GM06990 (cell line): ENCODE data around the gene CDK2.
A peak's percentile ranks its signal among the peaks of the same experiment; 100 is the strongest.

Experiments used
- DNase-seq: peaks from one replicate; pipeline ENCODE4 v3.0.0-alpha.2; 2011; ENCODE audit not compliant: insufficient read length; ENCODE audit errors: extremely low read depth
- H3K27me3 ChIP-seq: replicated peaks from 2 replicates; pipeline ENCODE4 v1.6.0; 2011; ENCODE audit warnings: low read length; ENCODE audit not compliant: control insufficient read depth, insufficient read depth
- H3K36me3 ChIP-seq: 2 replicates; pipeline ENCODE4 v1.5.1; 2011; ENCODE audit warnings: low read length; ENCODE audit not compliant: control insufficient read depth, insufficient read depth
- H3K4me3 ChIP-seq: replicated peaks from 2 replicates; pipeline ENCODE4 v1.5.1; 2011; ENCODE audit warnings: low read depth, mild to moderate bottlenecking, control low read depth, low read length
- TF ChIP-seq, protein P1 (sequence below): IDR thresholded peaks from 2 replicates; pipeline ENCODE4 v1.5.1; 2011; ENCODE audit warnings: low read length, control low read depth, mild to moderate bottlenecking, inconsistent platforms; ENCODE audit not compliant: insufficient read depth, poor library complexity, severe bottlenecking

CDK2 gene

GRCh38 chr12:55935738-55936151, 30.9 kb upstream of the CDK2 start:
- Histone ChIP-seq H3K4me3 (no peak overlapping the region), H3K36me3 (peaks cover 15% of the 10 kb centered on the region), H3K27me3 (no peaks in the 10 kb centered on the region)
- TF ChIP-seq, protein P1, sequence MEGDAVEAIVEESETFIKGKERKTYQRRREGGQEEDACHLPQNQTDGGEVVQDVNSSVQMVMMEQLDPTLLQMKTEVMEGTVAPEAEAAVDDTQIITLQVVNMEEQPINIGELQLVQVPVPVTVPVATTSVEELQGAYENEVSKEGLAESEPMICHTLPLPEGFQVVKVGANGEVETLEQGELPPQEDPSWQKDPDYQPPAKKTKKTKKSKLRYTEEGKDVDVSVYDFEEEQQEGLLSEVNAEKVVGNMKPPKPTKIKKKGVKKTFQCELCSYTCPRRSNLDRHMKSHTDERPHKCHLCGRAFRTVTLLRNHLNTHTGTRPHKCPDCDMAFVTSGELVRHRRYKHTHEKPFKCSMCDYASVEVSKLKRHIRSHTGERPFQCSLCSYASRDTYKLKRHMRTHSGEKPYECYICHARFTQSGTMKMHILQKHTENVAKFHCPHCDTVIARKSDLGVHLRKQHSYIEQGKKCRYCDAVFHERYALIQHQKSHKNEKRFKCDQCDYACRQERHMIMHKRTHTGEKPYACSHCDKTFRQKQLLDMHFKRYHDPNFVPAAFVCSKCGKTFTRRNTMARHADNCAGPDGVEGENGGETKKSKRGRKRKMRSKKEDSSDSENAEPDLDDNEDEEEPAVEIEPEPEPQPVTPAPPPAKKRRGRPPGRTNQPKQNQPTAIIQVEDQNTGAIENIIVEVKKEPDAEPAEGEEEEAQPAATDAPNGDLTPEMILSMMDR, result no peak
- no peak for DNase-seq

GRCh38 chr12:55937981-55938380, 28.6 kb upstream of the CDK2 start:
- TF ChIP-seq, protein P1, result no peak
- H3K36me3 ChIP-seq, result peaks cover 25% of the 10 kb centered on the region
- no peak for DNase-seq
- H3K27me3 ChIP-seq, result no peaks in the 10 kb centered on the region
- no peak overlapping the region for H3K4me3 ChIP-seq

- TF ChIP-seq, protein P1, result no peak
- Histone ChIP-seq H3K36me3 (peaks cover 26% of the 10 kb centered on the region), H3K27me3 (no peaks in the 10 kb centered on the region), H3K4me3 (no peak overlapping the region)
- DNase-seq, result no peak
Observed at GRCh38 chr12:55938826-55939501, 27.7 kb upstream of the CDK2 start.

GRCh38 chr12:55940065-55940732, 26.4 kb upstream of the CDK2 start:
- Histone ChIP-seq H3K36me3 (peaks cover 27% of the 10 kb centered on the region), H3K27me3 (no peaks in the 10 kb centered on the region), H3K4me3 (no peak overlapping the region)
- DNase-seq, result peak; percentile 73
- TF ChIP-seq, protein P1, result peak; percentile 96

GRCh38 chr12:55942055-55942454, 24.6 kb upstream of the CDK2 start:
- no peak for DNase-seq
- H3K27me3 ChIP-seq, result no peaks in the 10 kb centered on the region
- H3K4me3 ChIP-seq, result no peak overlapping the region
- H3K36me3 ChIP-seq, result peaks cover 24% of the 10 kb centered on the region
- TF ChIP-seq, protein P1, result no peak
